HG03280 (cell line): ENCODE results near the gene PPAN.

Experiments
- ATAC-seq: cut with Tn5 transposase; IDR thresholded peaks from one replicate; pipeline ENCODE4 v1.9.1; 2021; ENCODE audit warnings: mild to moderate bottlenecking, moderate library complexity; ENCODE audit not compliant: unreplicated experiment

PPAN gene

DNA sequence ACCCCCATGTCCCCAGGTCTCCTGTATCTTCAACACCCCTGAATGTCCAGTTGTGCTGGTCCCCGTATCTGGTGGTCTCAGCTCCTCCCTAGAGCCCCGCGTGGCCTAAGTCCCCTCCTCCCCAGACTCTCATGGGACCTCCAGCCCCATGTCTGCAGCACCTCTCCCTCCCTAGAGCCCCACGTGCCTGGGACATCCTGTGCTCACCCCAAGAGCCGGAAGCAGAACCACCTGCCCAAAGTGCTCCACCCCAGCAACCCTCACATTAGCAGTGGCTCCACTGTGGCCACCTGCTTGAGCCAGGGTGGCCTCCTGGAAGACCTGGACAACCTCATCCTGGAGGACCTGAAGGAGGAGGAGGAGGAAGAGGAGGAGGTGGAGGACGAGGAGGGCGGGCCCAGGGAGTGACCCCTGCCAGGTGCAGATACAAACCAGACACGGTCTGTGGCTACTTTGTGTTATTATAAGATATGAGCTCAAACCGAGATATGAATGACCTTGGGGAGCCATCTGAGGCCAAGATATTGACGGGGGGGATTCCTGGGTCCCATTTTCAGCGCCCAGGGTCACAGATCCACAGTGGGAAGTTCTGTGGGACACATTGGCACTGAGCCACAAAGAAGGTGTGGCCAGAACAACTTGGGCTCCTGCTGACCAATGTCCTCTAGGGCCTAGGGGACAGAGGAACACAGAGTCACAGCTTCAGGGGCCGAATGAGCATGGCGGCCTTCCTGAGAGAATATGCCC, 14.1 kb upstream of the PPAN start:
- no peak for ATAC-seq

DNA sequence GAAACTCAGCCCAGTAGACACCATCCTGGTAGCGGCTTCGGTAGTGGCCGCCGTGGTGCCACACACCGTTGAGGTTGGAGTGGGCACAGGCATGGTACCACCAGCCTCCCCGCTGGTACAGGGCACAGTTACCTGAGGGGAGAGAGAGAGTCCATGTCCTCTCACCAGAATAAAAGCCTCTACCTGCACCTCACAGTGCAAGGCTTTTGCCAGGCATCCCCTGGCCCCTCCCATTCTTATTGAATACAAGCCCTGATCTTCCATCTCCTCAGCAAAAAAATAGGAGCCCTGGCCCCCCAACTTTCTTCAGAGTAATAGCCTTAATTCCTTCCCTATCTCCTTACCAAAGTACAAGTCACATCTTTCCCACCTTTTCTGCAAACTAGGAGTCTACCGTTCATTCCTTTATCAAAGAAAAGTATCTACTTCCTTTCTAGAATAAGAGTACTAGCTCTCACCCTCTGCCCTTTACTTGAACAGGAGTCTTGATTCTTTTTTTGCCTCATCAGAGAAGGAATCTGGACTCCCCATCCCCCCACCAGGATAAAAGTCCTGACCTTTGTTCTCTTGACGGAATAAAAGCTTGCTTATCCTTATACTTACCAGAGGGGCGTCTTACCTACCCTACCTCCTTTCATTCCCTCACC, 13.4 kb upstream of the PPAN start:
- no peak for ATAC-seq

DNA sequence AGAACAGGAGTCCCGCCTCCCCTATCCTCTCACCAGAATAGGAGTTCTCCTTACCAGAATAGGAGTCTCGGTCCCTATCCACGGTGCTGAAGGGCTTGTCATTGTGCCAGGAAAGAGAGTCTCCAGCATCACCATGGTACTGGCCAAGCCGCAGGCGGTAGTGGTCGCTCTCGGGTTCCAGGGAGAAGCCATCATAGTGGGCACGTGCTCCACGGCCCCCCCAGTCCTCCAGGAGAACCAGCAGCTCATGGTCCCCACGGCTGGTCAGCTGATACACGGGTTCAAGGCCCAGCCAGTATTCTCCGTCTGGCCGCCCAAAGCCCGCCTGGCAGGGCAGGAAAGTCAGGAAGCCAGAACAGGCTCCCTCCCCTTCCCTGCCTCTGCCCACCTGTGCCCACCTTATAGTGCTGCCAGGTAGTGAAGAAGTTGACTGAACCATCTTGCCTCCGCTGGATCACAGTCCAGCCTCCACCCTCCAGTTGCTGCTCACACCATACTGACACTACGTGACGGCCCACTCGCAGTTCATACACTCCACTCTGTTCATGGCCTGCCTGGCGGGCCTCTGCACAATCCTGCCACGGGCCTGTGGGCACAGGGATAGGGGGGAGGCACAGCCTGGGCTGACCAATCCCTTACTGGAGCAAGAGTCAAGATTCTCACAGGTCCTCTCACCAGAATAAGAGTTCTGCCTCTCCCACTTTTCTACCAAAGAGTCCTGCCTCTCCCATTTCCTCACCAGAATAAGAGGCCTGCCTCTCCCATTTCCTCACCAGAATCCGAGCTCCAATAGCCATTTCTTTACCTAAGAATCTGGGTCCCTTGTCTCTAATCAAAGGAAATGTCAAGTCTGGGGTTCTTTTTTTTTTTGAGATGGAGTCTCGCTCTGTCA, 12.6 kb upstream of the PPAN start:
- no peak for ATAC-seq

DNA sequence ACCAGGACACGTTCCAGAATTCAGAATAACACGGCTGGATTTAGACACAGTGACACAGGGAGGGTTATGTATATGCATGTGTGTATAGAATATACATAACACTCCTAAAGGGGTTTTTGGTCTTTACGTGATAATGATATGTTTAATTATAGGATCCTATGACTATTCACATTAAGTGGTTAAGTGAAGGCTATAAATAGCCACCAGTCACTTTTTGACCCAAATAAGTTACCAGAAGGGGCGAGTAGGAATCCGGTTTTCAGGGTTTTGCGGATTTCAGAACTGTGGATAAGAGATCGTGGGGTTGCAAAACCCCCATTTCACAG, 10.6 kb upstream of the PPAN start:
- ATAC-seq = no peak

DNA sequence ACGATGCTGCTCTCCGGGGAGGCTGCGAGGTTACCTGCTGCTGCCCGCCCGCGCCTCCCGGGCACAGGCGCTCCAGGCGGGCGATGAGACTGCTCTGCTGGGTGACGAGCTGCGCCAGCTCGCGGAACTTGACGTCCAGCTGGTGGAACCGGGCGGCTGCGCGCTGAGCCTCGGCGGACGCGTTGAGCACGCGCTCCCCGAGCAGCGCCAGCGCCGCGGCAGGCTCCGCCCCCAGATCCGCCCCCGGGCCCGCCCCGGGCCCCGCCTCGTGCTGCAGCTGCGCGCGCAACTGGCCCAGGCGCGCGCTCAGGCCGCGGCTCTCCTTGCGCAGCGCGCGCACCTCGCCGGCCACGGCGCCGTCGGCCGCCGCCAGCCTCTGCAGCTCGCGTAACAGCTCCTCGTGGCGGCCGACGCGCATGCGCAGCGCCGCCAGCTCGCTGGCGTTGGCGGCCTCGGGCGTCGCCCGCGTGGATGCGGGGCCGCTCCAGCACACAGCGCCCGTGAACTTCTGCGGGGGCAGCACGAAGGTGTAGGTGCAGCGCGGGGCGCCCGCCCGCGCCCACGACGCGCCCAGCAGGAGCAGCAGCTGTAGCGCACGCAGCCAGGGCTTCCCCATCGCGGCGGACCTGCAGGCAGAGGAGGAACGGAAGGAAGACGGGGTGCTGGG, 10.1 kb upstream of the PPAN start:
- ATAC-seq = peak; percentile 81

DNA sequence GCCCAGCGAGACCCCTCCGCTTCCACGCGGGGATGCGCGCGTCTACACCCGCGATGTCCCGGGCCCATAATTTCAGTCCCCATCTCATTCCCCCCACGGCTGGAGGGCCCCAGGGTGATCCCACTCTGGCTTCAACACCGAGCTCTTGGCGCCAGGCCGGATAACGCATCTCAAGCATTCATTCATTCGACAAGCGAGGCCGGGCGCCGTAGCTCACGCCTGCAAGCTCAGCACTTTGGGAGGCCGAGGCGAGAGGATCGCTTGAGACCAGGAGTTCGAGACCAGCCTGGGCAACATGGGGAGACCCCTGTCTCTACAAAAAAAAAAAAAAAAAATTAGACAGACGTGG, 9.6 kb upstream of the PPAN start:
- ATAC-seq = no peak

DNA sequence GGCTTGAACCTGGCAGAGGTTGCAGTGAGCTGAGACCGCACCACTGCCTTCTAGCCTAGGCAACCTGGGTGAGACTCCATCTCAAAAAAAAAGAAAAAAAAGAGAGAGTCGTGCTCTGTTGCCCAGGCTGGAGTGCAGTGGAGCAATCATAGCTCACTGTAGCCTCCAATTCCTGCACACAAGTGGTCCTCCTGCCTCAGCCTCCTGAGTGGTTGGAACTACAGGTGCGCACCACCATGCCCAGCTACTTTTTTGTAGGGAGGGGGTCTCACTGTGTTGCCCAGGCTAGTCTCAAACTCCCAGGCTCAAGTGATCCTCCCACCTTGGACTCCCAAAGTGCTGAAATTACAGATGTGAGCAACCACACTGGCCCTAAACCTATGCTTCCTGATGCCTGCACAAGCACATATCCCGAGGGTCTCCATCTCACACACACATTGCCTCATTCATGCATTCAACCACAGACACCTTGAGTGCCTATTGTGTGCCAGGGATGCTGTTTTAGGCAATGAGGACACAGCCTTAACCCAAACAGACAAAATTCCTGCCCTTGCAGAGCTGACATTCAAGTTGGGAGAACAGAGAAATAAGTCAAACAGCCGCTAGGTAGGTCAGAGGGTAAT, 5.9 kb upstream of the PPAN start:
- ATAC-seq = no peak

DNA sequence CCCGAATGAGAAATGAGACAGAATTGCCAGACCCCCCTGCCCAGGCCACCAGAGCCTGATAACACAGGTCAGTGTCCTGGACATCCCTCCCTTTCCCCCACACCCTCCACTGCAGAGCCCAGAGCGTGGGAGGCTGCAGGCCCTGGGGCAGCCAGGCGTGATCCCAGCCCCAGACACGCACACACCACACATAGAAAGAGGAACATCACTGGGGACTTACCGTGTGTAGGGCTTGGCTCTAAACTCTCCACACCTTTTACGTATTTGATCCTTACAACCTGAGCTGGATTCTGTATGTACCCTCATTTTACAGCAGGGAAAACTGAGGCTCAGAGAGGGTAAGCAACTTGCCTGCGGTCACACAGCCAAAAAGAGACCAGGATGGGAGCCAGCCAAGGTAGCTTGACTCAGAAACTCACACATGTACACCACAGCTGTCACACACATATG, 3.4 kb upstream of the PPAN start:
- no peak for ATAC-seq

DNA sequence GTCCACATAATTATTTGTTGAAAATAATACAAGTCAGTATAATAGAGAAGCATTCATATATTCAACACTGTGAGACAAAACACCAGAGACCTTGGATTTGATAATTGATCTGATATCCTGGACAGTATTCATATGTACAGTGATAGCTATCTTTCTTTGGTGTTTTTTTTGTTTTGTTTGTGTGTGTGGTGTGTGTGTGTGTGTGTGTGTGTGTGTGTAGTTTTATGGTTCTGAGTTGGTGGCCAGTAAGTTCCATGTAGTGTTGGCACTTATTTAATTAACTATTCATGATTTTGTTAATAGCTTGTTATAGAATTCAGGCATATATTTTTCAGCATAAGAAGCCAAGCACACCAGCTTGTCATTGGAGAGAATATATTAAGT, 2.0 kb upstream of the PPAN start:
- ATAC-seq = no peak

DNA sequence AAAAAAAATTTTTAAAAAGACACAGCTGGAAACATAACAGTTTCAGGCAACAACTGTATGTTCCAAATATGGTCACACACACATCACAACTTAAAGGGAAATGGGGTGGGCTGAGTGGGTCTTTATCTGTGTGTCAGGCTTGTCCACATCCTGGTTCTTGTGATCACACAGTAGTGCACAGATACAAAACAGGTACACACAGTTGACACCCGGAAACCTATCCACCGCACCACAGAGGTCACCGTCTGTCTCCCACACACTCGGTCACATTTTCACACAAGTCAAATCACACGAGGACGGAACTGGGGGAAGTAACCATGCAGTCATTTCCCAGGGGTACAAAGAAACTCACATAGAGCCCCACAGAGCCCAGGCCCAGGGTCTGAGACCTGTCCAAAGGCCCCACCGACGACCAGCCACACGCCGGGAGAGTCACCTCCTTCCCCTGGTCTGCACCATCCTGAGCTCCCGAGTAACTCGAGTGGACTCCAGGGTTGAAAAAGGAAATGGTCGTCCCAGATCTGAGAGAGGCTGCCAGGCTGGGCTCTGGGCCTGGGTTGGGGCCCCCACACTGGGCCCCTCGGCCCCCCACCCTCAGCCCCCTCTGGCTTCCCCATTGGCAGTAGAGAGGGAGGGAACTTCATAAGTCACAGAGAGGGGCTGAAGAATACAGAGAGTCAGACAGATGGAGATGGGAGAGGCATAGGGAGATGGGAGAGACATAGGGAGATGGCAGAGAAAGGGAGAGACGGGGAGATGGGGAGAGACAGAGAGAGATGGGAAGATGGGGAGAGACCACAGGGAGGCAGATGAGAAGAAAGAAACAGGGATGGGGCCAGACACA, 1.3 kb upstream of the PPAN start:
- ATAC-seq = peak; percentile 47

DNA sequence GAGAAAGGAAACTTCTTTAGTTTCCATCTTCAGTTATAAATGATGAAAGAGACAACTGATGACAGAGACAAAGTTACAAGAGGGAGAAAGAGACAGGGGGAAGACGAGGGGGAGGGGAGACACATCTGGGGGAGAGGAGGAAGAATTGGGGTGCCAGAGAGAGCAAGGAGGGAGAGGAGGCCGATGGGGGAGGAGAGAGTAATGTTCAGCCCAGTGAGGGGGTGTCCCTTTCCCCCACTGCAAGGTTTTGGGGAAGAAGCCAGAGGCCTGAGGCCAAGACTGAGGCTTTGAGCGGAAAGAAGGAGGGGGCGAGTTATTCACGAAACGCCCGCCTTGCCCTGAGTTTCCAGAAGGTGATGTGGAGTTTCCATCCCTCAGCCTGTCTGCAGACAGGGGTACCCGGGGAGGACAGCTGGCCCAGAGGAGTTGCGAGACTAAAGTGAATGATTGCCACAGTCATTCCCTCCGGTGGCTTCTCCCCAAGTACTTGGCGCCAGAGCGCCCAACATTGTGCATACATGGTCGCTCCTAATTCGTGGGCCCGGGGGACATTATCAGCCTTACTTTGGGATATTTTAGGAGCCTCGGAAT, 558 bp upstream of the PPAN start:
- ATAC-seq = peak; percentile 17

DNA sequence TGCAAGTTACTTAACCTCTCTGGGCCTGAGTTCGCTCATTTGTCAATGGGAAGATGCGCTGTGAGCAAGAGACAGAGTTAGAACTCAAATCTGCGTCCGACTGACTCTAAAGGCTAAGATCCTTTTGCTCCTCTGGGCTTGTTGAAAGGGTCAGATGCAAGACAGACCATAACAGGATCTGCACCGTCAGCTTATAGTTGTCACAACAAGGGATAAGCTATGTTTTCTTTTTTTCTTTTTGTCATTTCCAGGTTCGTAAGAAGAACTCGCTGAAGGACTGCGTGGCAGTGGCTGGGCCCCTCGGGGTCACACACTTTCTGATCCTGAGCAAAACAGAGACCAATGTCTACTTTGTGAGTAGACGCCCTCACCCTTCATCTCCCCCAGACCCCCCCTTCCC, 1.1 kb downstream of the PPAN start:
- no peak for ATAC-seq

DNA sequence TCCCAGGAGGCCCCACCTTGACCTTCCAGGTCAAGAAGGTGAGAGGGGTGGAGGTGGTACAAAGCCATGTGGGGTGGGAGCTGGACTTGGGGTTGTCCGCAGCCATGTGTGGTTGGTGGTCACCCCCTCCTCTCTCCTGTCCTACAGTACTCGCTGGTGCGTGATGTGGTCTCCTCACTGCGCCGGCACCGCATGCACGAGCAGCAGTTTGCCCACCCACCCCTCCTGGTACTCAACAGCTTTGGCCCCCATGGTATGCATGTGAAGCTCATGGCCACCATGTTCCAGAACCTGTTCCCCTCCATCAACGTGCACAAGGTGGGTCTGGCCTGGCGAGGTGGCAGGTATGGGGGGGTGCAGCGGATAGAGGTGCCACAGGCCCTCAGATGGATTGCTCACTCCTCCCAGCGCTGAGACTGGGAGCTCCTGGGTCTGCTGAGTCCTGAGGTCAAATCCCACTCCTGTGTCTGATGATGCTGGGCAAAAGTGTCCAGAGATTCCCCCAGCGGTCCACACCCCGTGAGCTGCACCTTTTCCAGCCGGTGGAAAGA, 1.7 kb downstream of the PPAN start:
- ATAC-seq = no peak

DNA sequence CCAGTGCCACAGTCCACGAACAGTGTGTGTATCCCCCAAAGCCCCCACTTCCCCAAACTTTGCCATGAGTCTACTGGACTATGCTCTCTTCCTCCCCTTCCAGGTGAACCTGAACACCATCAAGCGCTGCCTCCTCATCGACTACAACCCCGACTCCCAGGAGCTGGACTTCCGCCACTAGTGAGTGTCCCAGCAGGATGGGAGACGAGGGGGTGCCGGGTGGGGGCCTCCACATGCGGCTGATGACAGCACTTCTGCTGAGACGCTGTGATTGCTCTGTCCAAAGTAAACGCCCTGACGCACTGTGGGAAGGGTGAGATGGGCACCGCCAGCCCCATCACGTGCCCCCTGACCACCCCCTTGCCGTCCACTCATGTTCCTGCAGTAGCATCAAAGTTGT, 3.4 kb downstream of the PPAN start:
- no peak for ATAC-seq

DNA sequence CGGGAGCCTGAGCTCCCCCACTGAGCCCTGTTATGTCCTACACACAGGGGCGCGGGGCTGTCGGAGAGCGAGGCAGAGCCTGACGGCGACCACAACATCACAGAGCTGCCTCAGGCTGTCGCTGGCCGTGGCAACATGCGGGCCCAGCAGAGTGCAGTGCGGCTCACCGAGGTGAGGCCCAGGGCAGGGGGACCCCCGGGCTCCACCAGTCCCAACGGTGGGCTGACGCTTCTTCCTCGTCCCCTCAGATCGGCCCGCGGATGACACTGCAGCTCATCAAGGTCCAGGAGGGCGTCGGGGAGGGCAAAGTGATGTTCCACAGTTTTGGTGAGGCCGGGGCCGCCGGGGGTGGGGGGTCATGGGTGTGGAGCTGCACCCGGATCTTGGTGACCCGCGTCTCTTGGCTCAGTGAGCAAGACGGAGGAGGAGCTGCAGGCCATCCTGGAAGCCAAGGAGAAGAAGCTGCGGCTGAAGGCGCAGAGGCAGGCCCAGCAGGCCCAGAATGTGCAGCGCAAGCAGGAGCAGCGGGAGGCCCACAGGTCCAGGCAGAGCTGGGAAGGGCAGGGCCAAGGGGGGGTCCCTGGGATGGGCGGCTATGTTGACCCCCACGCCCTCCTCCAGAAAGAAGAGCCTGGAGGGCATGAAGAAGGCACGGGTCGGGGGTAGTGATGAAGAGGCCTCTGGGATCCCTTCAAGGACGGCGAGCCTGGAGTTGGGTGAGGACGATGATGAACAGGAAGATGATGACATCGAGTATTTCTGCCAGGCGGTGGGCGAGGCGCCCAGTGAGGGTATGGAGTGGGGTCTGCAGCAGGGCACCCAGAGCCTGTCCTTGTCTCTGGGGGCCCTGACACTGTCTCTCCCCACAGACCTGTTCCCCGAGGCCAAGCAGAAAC, 4.2 kb downstream of the PPAN start:
- no peak for ATAC-seq

DNA sequence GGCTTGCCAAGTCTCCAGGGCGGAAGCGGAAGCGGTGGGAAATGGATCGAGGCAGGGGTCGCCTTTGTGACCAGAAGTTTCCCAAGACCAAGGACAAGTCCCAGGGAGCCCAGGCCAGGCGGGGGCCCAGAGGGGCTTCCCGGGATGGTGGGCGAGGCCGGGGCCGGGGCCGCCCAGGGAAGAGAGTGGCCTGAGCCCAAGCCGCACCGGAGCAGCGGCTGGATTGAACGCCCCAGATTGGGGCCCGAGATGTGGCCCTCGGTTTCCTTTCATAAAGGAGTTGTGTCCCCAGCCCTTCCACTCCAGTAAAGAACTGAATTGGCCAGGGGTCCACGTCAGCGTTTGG, 4.8 kb downstream of the PPAN start:
- ATAC-seq = no peak

DNA sequence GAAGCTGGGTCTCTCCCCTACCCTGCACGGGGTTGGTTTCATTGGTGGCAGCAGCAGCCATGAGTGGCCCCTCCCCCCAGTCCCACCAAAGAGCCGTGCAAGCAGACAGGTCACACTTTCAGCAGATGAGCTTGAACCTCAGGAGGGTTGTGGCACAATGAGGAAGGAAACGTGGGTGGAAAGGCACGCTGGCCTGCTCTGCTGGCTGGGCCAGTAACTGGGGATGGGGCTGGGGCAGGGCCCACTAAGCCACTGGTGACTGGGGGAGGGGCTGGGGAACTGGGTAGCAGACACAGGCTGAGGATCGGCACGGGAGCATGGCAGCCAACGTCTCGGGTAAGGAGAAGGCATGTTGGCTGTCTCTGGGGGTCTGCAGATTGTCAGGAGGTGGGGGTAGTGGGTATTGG, 5.2 kb downstream of the PPAN start, which contains the start of gene P2RY11:
Gene P2RY11 (plus strand): TSS at position 289 of the 407 bp plus-strand sequence. CDS start 29 bp downstream, at position 318.
- no peak for ATAC-seq

DNA sequence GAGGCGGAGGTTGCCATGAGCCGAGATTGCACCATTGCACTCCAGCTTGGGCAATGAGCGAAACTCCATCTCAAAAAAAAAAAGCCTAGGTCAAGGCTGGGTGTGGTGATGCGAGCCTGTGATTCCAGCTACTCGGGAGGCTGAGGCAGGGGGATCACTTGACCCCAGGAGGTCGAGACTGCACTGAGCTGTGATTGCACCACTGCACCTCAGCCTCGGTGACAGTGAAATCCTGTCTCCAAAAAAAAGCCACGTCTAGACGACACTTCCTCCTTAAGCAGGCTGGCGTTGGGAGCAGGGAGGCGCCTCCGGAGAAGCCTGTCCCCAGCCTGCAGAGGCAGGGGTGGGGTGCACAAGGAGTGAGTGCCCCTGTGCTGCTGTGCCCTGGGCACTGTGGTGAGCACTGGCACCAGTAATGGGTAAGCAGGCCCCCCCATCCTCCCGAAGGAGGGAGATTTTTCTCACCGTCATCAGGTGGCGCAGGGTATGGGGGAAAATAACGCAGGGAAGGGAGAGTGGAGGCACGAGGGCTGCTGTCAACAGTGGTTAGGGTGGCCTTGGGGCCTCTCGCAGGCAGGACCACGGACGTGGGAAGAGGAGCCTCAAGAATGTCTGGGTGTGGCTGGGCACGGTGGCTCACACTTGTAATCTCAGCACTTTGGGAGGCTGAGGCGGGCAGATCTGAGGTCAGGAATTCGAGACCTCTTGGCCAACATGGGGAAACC, 6.0 kb downstream of the PPAN start:
- ATAC-seq = no peak
